GM23338 (cell line): ENCODE results near the gene GNAO1. TPM values are rescaled to one million over a fixed set of nuclear protein-coding genes. Genes with fewer than 3 reads are reported as not detected.

ENCODE experiments used
- ATAC-seq: fragments of 200-7000 bp; cut with Tn5 transposase; 3 replicates; pipeline ENCODE4 v1.9.1; 2020
- DNase-seq: peaks from one replicate; pipeline ENCODE4 v3.0.0-alpha.2; 2015; ENCODE audit warnings: low spot score
- H2AFZ ChIP-seq: fragments of 200-600 bp; sonication (generic); 2 replicates; pipeline ENCODE4 v1.8.0; 2016; ENCODE audit warnings: antibody characterized with exemption, mild to moderate bottlenecking, moderate library complexity
- H3F3A ChIP-seq: fragments of 200-600 bp; sonication (generic); replicated peaks from 2 replicates; pipeline ENCODE4 v1.8.0; 2017; ENCODE audit warnings: antibody characterized with exemption, mixed run types, low read depth
- H3K27ac ChIP-seq: fragments of 200-600 bp; sonication (generic); 2 replicates; pipeline ENCODE4 v1.6.1; 2016; ENCODE audit warnings: low read depth
- H3K27me3 ChIP-seq: fragments of 200-600 bp; sonication (generic); 2 replicates; pipeline ENCODE4 v1.8.0; 2016; ENCODE audit warnings: mild to moderate bottlenecking, mixed run types, moderate library complexity; ENCODE audit not compliant: insufficient read depth
- H3K36me3 ChIP-seq: fragments of 200-600 bp; sonication (generic); 2 replicates; pipeline ENCODE4 v1.8.0; 2016; ENCODE audit warnings: mild to moderate bottlenecking; ENCODE audit not compliant: insufficient read depth
- H3K4me1 ChIP-seq: fragments of 200-600 bp; sonication (generic); 2 replicates; pipeline ENCODE4 v1.8.0; 2016; ENCODE audit warnings: mild to moderate bottlenecking, moderate library complexity; ENCODE audit not compliant: insufficient read depth
- H3K4me2 ChIP-seq: fragments of 200-600 bp; sonication (generic); 2 replicates; pipeline ENCODE4 v1.7.1; 2017; ENCODE audit warnings: mixed run types
- H3K4me3 ChIP-seq: fragments of 200-600 bp; sonication (generic); 2 replicates; pipeline ENCODE4 v1.6.1; 2016; ENCODE audit warnings: mixed run types
- H3K79me2 ChIP-seq: fragments of 200-600 bp; sonication (generic); replicated peaks from 2 replicates; pipeline ENCODE4 v1.8.0; 2017; ENCODE audit warnings: mild to moderate bottlenecking; ENCODE audit not compliant: insufficient read depth
- H3K9me2 ChIP-seq: fragments of 200-600 bp; sonication (generic); 2 replicates; pipeline ENCODE4 v1.8.0; 2017; ENCODE audit not compliant: insufficient read depth
- H4K20me1 ChIP-seq: fragments of 200-600 bp; sonication (generic); replicated peaks from 2 replicates; pipeline ENCODE4 v1.8.0; 2017; ENCODE audit warnings: mild to moderate bottlenecking; ENCODE audit not compliant: insufficient read depth
- H3K27ac Mint-ChIP-seq: 2 replicates; pipeline ENCODE4 v1.8.0; 2020; ENCODE audit warnings: inconsistent platforms, mild to moderate bottlenecking, moderate library complexity, mixed read lengths
- H3K27me3 Mint-ChIP-seq: 3 replicates; pipeline ENCODE4 v1.8.0; 2022; ENCODE audit warnings: low read depth, mild to moderate bottlenecking, moderate library complexity, mixed read lengths, inconsistent platforms; ENCODE audit not compliant: insufficient read depth, poor library complexity
- H3K36me3 Mint-ChIP-seq: 3 replicates; pipeline ENCODE4 v1.8.0; 2021; ENCODE audit warnings: low read depth, mild to moderate bottlenecking, inconsistent platforms, moderate library complexity, mixed read lengths
- H3K4me1 Mint-ChIP-seq: 3 replicates; pipeline ENCODE4 v1.8.0; 2020; ENCODE audit warnings: mild to moderate bottlenecking, inconsistent platforms, mixed read lengths
- H3K4me3 Mint-ChIP-seq: 3 replicates; pipeline ENCODE4 v1.8.0; 2021; ENCODE audit warnings: moderate library complexity, mild to moderate bottlenecking, inconsistent platforms, mixed read lengths
- H3K9me3 Mint-ChIP-seq: 3 replicates; pipeline ENCODE4 v1.8.0; 2020; ENCODE audit warnings: moderate library complexity, mild to moderate bottlenecking, inconsistent platforms, mixed read lengths
- CREB1 ChIP-seq: fragments of 250-450 bp; sonication (Bioruptor Pico); IDR thresholded peaks from 2 replicates; pipeline ENCODE4 v1.5.0; 2020; ENCODE audit warnings: low read depth, mild to moderate bottlenecking, moderate library complexity
- EZH2 ChIP-seq: fragments of 200-600 bp; sonication (generic); IDR thresholded peaks from one replicate; pipeline ENCODE4 v1.8.0; 2017; ENCODE audit warnings: antibody characterized with exemption, mild to moderate bottlenecking, low read depth; ENCODE audit not compliant: unreplicated experiment
- JUNB ChIP-seq: IDR thresholded peaks from one replicate; pipeline ENCODE4 v1.6.1; 2016; ENCODE audit warnings: antibody characterized with exemption; ENCODE audit not compliant: unreplicated experiment
- NANOG ChIP-seq: IDR thresholded peaks from 2 replicates; pipeline ENCODE4 v1.6.1; 2016; ENCODE audit warnings: antibody characterized with exemption, borderline replicate concordance
- POLR2AphosphoS5 ChIP-seq: IDR thresholded peaks from 2 replicates; pipeline ENCODE4 v1.6.1; 2016; ENCODE audit warnings: antibody characterized with exemption, low read depth
- STAT1 ChIP-seq: IDR thresholded peaks from one replicate; pipeline ENCODE4 v1.6.1; 2016; ENCODE audit warnings: antibody characterized with exemption; ENCODE audit not compliant: unreplicated experiment
- ZNF114 ChIP-seq: fragments of 250-450 bp; sonication (Bioruptor Pico); IDR thresholded peaks from 2 replicates; pipeline ENCODE4 v1.5.0; 2020; ENCODE audit warnings: mild to moderate bottlenecking, moderate library complexity
- ZNF331 ChIP-seq: fragments of 250-450 bp; sonication (Bioruptor Pico); IDR thresholded peaks from 2 replicates; pipeline ENCODE4 v1.5.0; 2020; ENCODE audit warnings: low read depth, mild to moderate bottlenecking, moderate library complexity
- polyA plus RNA-seq: library from polyadenylated mRNA; unstranded; fragments of >200 nt; fragmentation: Nextera tagmentation; extraction: Ambion mirVana; gene quantifications from 2 replicates; pipeline ENCODE4 v1.2.1, GENCODE V29; 2016
- total RNA-seq: library from RNA; depleted of rRNA; stranded (reverse); fragments of >200 nt; shearing (Covaris generic); gene quantifications from 2 replicates; pipeline ENCODE4 v1.2.3, GENCODE V29; 2014
- TF ChIP-seq, protein P1 (sequence below): IDR thresholded peaks from one replicate; pipeline ENCODE4 v1.6.1; 2018; ENCODE audit warnings: antibody characterized with exemption; ENCODE audit not compliant: unreplicated experiment
- TF ChIP-seq, protein P2 (sequence below): IDR thresholded peaks from 2 replicates; pipeline ENCODE4 v1.6.1; 2016; ENCODE audit warnings: antibody characterized with exemption
- TF ChIP-seq, protein P3 (sequence below): fragments of 250-450 bp; sonication (Bioruptor Pico); IDR thresholded peaks from 2 replicates; pipeline ENCODE4 v1.5.0; 2020; ENCODE audit warnings: mild to moderate bottlenecking, moderate library complexity

Gene GNAO1
- total and polyA plus RNA-seq, 2 experiments from 2014 or later: 6.5 to 24.8 TPM

DNA sequence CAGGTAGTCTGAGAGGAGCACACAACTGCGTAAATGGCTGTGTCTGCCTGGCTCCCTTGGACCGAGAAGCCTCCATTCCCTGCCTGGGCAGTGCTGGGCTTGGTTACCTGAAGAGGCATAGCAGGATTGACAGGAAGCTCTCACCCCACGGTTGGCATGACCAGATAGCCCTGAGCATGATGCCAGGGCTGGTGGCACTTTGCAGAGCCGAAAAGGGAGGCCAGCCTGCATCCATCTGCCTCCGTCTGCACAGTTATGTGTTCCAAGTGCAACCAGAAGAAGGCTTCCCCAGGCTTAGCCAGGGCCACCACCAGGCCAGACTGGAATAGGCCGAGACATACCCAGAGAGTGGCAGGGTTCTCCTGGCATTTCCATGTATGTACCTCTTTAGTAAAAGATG is 36.6 kb downstream of the GNAO1 start (continued):
- TF ChIP-seq, protein P1, sequence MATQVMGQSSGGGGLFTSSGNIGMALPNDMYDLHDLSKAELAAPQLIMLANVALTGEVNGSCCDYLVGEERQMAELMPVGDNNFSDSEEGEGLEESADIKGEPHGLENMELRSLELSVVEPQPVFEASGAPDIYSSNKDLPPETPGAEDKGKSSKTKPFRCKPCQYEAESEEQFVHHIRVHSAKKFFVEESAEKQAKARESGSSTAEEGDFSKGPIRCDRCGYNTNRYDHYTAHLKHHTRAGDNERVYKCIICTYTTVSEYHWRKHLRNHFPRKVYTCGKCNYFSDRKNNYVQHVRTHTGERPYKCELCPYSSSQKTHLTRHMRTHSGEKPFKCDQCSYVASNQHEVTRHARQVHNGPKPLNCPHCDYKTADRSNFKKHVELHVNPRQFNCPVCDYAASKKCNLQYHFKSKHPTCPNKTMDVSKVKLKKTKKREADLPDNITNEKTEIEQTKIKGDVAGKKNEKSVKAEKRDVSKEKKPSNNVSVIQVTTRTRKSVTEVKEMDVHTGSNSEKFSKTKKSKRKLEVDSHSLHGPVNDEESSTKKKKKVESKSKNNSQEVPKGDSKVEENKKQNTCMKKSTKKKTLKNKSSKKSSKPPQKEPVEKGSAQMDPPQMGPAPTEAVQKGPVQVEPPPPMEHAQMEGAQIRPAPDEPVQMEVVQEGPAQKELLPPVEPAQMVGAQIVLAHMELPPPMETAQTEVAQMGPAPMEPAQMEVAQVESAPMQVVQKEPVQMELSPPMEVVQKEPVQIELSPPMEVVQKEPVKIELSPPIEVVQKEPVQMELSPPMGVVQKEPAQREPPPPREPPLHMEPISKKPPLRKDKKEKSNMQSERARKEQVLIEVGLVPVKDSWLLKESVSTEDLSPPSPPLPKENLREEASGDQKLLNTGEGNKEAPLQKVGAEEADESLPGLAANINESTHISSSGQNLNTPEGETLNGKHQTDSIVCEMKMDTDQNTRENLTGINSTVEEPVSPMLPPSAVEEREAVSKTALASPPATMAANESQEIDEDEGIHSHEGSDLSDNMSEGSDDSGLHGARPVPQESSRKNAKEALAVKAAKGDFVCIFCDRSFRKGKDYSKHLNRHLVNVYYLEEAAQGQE: no peak
- no peak for TF ChIP-seq NANOG
- TF ChIP-seq POLR2AphosphoS5: no peak

DNA sequence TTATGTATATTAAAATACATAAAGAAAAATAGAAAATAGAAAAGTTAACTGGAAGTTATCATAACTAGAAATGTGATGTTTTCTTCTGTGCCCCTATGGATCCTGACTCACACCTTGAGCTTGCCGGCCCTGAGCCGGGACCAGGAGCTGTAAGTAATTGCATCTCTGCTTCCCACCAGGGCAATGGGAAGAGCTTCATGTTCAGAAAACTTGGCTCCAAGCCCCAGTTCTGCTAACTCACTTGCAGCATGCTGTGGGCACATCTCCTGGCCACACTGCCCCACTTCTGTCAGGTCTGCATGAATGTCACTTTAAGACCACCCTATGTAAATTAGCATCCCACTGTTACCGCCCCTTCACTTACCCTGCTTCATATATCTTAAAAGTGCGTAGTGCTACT is 37.2 kb downstream of the GNAO1 start:
- H3K4me1 Mint-ChIP-seq: peaks cover 17% of the 10 kb centered on the region
- TF ChIP-seq, protein P2, sequence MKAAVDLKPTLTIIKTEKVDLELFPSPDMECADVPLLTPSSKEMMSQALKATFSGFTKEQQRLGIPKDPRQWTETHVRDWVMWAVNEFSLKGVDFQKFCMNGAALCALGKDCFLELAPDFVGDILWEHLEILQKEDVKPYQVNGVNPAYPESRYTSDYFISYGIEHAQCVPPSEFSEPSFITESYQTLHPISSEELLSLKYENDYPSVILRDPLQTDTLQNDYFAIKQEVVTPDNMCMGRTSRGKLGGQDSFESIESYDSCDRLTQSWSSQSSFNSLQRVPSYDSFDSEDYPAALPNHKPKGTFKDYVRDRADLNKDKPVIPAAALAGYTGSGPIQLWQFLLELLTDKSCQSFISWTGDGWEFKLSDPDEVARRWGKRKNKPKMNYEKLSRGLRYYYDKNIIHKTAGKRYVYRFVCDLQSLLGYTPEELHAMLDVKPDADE: no peak
- TF ChIP-seq CREB1 (CRISPR knock-in tag): no peak
- TF ChIP-seq, protein P1: no peak
- TF ChIP-seq ZNF114: no peak
- TF ChIP-seq EZH2: no peak
- TF ChIP-seq, protein P3, sequence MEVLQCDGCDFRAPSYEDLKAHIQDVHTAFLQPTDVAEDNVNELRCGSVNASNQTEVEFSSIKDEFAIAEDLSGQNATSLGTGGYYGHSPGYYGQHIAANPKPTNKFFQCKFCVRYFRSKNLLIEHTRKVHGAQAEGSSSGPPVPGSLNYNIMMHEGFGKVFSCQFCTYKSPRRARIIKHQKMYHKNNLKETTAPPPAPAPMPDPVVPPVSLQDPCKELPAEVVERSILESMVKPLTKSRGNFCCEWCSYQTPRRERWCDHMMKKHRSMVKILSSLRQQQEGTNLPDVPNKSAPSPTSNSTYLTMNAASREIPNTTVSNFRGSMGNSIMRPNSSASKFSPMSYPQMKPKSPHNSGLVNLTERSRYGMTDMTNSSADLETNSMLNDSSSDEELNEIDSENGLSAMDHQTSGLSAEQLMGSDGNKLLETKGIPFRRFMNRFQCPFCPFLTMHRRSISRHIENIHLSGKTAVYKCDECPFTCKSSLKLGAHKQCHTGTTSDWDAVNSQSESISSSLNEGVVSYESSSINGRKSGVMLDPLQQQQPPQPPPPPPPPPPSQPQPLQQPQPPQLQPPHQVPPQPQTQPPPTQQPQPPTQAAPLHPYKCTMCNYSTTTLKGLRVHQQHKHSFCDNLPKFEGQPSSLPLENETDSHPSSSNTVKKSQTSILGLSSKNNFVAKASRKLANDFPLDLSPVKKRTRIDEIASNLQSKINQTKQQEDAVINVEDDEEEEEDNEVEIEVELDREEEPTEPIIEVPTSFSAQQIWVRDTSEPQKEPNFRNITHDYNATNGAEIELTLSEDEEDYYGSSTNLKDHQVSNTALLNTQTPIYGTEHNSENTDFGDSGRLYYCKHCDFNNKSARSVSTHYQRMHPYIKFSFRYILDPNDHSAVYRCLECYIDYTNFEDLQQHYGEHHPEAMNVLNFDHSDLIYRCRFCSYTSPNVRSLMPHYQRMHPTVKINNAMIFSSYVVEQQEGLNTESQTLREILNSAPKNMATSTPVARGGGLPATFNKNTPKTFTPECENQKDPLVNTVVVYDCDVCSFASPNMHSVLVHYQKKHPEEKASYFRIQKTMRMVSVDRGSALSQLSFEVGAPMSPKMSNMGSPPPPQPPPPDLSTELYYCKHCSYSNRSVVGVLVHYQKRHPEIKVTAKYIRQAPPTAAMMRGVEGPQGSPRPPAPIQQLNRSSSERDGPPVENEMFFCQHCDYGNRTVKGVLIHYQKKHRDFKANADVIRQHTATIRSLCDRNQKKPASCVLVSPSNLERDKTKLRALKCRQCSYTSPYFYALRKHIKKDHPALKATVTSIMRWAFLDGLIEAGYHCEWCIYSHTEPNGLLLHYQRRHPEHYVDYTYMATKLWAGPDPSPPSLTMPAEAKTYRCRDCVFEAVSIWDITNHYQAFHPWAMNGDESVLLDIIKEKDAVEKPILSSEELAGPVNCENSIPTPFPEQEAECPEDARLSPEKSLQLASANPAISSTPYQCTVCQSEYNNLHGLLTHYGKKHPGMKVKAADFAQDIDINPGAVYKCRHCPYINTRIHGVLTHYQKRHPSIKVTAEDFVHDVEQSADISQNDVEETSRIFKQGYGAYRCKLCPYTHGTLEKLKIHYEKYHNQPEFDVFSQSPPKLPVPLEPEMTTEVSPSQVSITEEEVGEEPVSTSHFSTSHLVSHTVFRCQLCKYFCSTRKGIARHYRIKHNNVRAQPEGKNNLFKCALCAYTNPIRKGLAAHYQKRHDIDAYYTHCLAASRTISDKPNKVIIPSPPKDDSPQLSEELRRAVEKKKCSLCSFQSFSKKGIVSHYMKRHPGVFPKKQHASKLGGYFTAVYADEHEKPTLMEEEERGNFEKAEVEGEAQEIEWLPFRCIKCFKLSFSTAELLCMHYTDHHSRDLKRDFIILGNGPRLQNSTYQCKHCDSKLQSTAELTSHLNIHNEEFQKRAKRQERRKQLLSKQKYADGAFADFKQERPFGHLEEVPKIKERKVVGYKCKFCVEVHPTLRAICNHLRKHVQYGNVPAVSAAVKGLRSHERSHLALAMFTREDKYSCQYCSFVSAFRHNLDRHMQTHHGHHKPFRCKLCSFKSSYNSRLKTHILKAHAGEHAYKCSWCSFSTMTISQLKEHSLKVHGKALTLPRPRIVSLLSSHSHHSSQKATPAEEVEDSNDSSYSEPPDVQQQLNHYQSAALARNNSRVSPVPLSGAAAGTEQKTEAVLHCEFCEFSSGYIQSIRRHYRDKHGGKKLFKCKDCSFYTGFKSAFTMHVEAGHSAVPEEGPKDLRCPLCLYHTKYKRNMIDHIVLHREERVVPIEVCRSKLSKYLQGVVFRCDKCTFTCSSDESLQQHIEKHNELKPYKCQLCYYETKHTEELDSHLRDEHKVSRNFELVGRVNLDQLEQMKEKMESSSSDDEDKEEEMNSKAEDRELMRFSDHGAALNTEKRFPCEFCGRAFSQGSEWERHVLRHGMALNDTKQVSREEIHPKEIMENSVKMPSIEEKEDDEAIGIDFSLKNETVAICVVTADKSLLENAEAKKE (CRISPR knock-in tag): no peak
- TF ChIP-seq STAT1: no peak
- no peak for TF ChIP-seq ZNF331 (CRISPR knock-in tag)
- TF ChIP-seq POLR2AphosphoS5: no peak
- TF ChIP-seq JUNB: no peak
- no peak for TF ChIP-seq NANOG

More for the DNA sequence above, 37.2 kb downstream of the GNAO1 start:
- peaks cover 4% of the 10 kb centered on the region; the same call in 1 of the 2 replicates for H3K79me2 ChIP-seq
- Mint-ChIP-seq H3K27ac (no peak overlapping the region), H3K9me3 (no peaks in the 10 kb centered on the region; the same call in 2 of the 3 replicates), H3K4me3 (no peak overlapping the region), H3K36me3 (no peaks in the 10 kb centered on the region), H3K27me3 (peaks cover 1% of the 10 kb centered on the region)
- H3F3A ChIP-seq: no peaks in the 10 kb centered on the region
- no peak for ATAC-seq
- peaks cover 9% of the 10 kb centered on the region for H3K4me1 ChIP-seq
- no peaks in the 10 kb centered on the region for H3K36me3 ChIP-seq
- no peak overlapping the region for H3K4me2 ChIP-seq
- H3K27ac ChIP-seq: no peak overlapping the region
- no peaks in the 10 kb centered on the region for H3K27me3 ChIP-seq
- H3K4me3 ChIP-seq: no peak overlapping the region
- H3K9me2 ChIP-seq: no peaks in the 10 kb centered on the region
- no peak overlapping the region for H2AFZ ChIP-seq
- no peak for DNase-seq
- H4K20me1 ChIP-seq: peaks cover 6% of the 10 kb centered on the region; the same call in 1 of the 2 replicates
